Measurements from ENCODE around the gene GP9.

Gene GP9

DNA sequence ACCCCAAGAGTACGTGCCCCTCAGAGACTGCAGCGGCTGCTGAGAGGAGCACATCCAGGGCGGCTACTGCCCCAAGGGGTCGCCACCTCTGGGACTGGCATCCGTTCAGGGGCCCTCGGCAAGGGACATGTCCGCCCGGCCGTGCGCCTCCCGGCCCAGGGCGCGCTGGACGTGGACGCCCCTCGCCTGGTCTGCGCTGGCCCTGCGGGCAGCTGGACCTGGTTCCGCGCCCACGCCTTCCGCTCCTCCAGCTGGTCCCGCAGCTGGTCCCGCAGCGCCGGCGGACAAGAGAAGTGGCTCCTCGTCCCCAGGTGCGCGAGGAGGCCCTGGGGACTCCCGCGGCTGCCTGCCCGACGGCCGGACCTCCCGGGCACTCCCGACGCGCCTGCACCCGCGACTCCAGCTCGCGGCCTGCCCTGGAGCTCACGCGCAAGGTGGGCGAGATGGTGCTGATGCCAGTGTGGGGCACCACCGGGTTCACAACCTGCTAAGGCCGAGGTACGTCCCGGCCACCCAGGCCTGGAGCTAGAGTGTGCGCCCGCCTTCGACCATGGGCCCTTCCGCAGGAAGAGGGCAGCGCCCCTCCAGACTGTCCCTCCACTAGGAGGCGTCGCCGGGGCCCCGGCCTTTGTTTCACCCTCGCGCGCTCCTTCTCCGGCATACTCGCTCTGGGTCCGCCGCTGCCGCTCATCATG lies 14.4 kb upstream of the GP9 start:
- no peaks in the 10 kb centered on the region for H3K36me3 ChIP-seq
- H3K9me3 ChIP-seq = no peaks in the 10 kb centered on the region
- TF ChIP-seq, protein P1, sequence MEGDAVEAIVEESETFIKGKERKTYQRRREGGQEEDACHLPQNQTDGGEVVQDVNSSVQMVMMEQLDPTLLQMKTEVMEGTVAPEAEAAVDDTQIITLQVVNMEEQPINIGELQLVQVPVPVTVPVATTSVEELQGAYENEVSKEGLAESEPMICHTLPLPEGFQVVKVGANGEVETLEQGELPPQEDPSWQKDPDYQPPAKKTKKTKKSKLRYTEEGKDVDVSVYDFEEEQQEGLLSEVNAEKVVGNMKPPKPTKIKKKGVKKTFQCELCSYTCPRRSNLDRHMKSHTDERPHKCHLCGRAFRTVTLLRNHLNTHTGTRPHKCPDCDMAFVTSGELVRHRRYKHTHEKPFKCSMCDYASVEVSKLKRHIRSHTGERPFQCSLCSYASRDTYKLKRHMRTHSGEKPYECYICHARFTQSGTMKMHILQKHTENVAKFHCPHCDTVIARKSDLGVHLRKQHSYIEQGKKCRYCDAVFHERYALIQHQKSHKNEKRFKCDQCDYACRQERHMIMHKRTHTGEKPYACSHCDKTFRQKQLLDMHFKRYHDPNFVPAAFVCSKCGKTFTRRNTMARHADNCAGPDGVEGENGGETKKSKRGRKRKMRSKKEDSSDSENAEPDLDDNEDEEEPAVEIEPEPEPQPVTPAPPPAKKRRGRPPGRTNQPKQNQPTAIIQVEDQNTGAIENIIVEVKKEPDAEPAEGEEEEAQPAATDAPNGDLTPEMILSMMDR (IDR thresholded peaks at IDR 0.05) = no peak
- H3K27ac ChIP-seq = no peak overlapping the region
- H3K27me3 ChIP-seq = peaks cover 67% of the 10 kb centered on the region
- H3K4me1 ChIP-seq (ENCODE audit: control insufficient read depth in 1 of 2, insufficient read depth in 1 of 2, low read depth in 1 of 2, low read length in 1 of 2) = peaks cover 10% of the 10 kb centered on the region in 2 experiments
- H3K4me3 ChIP-seq (ENCODE audit: low read depth in 1 of 2, low read length in 1 of 2) = peak overlapping the region; percentile 20 to 25

DNA sequence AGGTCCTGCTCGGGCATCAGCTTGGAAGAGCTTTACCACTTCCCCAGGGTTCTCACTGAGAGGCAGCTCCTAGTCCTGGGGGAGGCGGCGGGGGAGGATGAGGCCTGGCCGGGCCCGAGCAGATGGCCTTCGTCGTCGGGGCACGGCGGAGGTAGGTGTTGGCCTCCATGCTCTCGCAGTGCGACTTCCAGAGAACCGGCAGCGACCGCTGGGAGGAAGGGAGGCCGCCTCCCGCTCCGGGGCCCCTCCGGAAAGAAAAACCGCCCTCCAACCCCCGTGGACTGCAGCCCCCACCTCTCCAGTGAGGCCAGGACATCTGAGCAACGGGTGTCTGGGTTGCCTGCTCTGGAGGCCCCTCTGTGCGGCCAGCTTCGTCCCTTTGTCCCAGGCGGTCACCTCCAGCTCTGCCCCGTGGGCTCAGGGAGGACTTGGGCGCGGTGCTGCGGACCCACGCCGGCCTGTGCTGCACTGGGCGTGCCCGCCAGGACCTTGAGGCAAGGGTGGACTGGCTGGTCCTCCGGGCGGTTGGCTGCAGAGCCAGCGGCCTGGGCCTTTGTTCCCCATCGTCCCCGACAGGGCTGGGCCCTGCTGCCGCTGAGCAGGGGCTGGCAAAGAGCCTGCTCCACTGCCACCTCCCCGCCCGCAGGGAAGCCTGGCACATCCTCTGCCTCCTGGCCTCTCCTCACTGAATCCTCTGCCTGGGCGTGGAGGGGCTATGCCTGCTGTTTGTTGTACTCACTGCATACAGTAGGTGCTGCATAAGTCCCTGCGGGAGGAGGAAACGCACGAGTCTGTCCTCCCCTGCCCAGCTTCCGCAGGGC lies 13.6 kb upstream of the GP9 start:
- Histone ChIP-seq H3K4me3 (ENCODE audit: low read depth in 1 of 2, low read length in 1 of 2) (no peak overlapping the region), H3K9me3 (no peaks in the 10 kb centered on the region), H3K36me3 (no peaks in the 10 kb centered on the region), H3K4me1 (ENCODE audit: control insufficient read depth in 1 of 2, insufficient read depth in 1 of 2, low read depth in 1 of 2, low read length in 1 of 2) (peaks cover 10% of the 10 kb centered on the region in 2 experiments), H3K27me3 (peaks cover 64% of the 10 kb centered on the region), H3K27ac (no peak overlapping the region)
- TF ChIP-seq, protein P1 (IDR thresholded peaks at IDR 0.05) = no peak

DNA sequence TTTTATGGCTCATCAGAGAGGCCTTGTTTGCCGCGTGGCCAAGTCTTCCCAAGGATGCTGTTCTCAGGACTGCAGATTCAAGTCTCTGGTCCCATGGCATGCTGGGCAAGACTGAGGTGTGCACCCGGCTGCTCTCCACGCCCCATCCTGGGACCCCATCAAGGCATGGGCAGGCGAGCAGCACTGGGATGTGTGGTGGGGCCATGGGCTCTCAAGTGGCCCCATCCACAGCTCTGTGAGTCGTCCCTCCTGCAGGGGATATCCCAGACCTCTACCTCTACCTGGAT lies 13.1 kb upstream of the GP9 start:
- TF ChIP-seq, protein P1 (IDR thresholded peaks at IDR 0.05) = no peak
- Histone ChIP-seq H3K36me3 (no peaks in the 10 kb centered on the region), H3K4me3 (ENCODE audit: low read depth in 1 of 2, low read length in 1 of 2) (no peak overlapping the region), H3K27ac (no peak overlapping the region), H3K27me3 (peaks cover 59% of the 10 kb centered on the region), H3K4me1 (ENCODE audit: control insufficient read depth in 1 of 2, insufficient read depth in 1 of 2, low read depth in 1 of 2, low read length in 1 of 2) (peaks cover 10% of the 10 kb centered on the region in 2 experiments), H3K9me3 (no peaks in the 10 kb centered on the region)

DNA sequence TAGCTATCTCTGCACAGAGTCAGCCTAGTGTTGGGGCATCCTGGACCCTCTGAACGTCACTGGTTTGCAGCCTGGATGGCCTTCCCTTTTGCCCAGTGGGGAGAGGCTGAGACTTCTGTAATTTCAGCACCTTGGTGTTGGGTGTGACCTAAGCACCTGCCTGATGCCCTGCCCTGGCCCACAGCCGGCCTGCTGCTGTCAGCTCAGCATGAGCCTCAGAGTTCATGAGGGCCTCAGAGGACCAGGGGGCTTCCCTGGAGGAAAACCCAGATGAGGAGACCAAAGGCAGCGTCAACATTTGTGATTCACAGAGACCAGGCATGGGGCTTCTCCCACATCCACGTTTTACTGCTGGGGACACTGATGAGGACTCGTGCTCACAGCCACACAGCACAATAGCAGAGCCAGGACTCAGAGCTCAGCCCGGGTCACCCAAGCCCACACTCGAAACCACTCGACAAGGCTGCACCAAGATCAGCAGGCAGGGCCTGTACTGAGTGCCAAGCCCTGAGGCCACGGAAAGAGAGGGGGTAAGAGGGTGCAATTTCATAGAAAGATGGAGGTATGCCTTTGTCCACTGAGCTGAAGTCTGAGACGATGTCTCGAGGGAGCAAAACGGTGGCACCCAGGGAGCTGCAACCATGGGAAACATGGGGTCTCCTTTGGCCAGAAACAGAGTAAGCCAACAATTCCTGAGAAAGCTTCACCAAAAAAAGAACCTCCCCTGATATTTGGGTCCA lies 9.9 kb upstream of the GP9 start:
- no peak overlapping the region for H3K27ac ChIP-seq
- H3K27me3 ChIP-seq = peaks cover 27% of the 10 kb centered on the region
- no peak overlapping the region for H3K4me3 ChIP-seq (ENCODE audit: low read depth in 1 of 2, low read length in 1 of 2)
- peaks cover 11 to 13% of the 10 kb centered on the region in 2 experiments for H3K4me1 ChIP-seq (ENCODE audit: control insufficient read depth in 1 of 2, insufficient read depth in 1 of 2, low read depth in 1 of 2, low read length in 1 of 2)
- TF ChIP-seq, protein P1 (IDR thresholded peaks at IDR 0.05) = no peak
- no peaks in the 10 kb centered on the region for H3K9me3 ChIP-seq
- H3K36me3 ChIP-seq = no peaks in the 10 kb centered on the region

DNA sequence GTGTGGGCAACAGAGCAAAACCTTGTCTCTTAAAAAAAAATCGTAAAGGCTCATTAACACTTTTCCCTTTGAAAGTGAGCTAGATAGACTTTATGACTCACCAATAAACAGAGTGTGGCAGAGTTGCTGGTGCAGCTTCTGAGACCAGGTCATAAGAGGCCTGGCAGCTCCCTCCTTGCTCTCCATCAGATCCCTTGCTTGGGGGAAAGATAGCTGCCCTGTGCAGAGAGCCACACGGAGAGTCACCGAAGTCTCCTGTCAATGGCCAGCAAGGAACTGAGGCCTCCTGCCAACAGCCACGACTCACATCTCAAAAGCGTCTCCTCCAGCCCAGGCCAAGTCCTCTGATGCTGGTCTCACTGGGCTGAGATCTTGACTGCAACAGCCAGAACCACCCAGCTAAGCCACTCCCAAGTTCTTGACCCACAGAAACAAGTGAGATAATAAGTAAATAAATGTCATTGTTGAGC lies 8.7 kb upstream of the GP9 start:
- H3K36me3 ChIP-seq = no peaks in the 10 kb centered on the region
- TF ChIP-seq, protein P1 (IDR thresholded peaks at IDR 0.05) = no peak
- no peak overlapping the region for H3K27ac ChIP-seq
- H3K9me3 ChIP-seq = no peaks in the 10 kb centered on the region
- H3K4me1 ChIP-seq (ENCODE audit: control insufficient read depth in 1 of 2, insufficient read depth in 1 of 2, low read depth in 1 of 2, low read length in 1 of 2) = peaks cover 7 to 11% of the 10 kb centered on the region in 2 experiments
- H3K4me3 ChIP-seq (ENCODE audit: low read depth in 1 of 2, low read length in 1 of 2) = no peak overlapping the region
- H3K27me3 ChIP-seq = peaks cover 15% of the 10 kb centered on the region
